ENCODE measurements around the gene SFXN1.

GRCh38 chr5:175469916-175470315, 8.4 kb upstream of the SFXN1 start:
- TF ChIP-seq CTCF (IDR thresholded peaks at IDR 0.05) (no peak), POLR2AphosphoS5 (IDR thresholded peaks at IDR 0.05; ENCODE audit: low read depth, low read length) (no peak), REST (IDR thresholded peaks at IDR 0.05; ENCODE audit: insufficient read depth in 1 of 2, low read depth in 2 of 2, low read length in 1 of 2) (no peak)
